SK-N-SH (cell line): ENCODE measurements around the gene ICOSLG.

ENCODE experiments used
- CHD2 ChIP-seq: fragments of 150-350 bp; IDR thresholded peaks from 2 replicates; pipeline ENCODE4 v1.6.1; 2018; ENCODE audit warnings: low read length; ENCODE audit not compliant: partially characterized antibody
- CTCF ChIP-seq: fragments of 200-600 bp; sonication (generic); IDR thresholded peaks from 2 replicates; pipeline ENCODE4 v1.6.1; 2017; ENCODE audit warnings: antibody characterized with exemption, mild to moderate bottlenecking, moderate library complexity
- EP300 ChIP-seq, 2 experiments: IDR thresholded peaks; 2 replicates each; pipeline versions ENCODE4 v1.4.0 to v1.6.1; 2012; ENCODE audit warnings: borderline replicate concordance in 1 of 2, low read depth in 1 of 2, low read length in 1 of 2
- EZH2phosphoT487 ChIP-seq: fragments of 200-600 bp; sonication (generic); IDR thresholded peaks from 2 replicates; pipeline ENCODE4 v1.6.1; 2017; ENCODE audit warnings: low read depth, mixed run types, mild to moderate bottlenecking, antibody characterized with exemption, moderate library complexity, borderline replicate concordance
- FOXJ3 ChIP-seq: sonication (generic); formaldehyde crosslinking; IDR thresholded peaks from 2 replicates; pipeline ENCODE4 v1.5.1; 2020; ENCODE audit warnings: mild to moderate bottlenecking, missing genetic modification reagents
- FOXM1 ChIP-seq: IDR thresholded peaks from 2 replicates; pipeline ENCODE4 v1.4.0; 2012; ENCODE audit warnings: low read depth, mild to moderate bottlenecking
- GATA2 ChIP-seq: sonication (generic); formaldehyde crosslinking; IDR thresholded peaks from 2 replicates; pipeline ENCODE4 v1.5.0; 2020; ENCODE audit warnings: mild to moderate bottlenecking, missing genetic modification reagents
- POLR2AphosphoS5 ChIP-seq: IDR thresholded peaks from 2 replicates; pipeline ENCODE4 v1.6.1; 2012; ENCODE audit warnings: low read depth, low read length
- RAD21 ChIP-seq: IDR thresholded peaks from 2 replicates; pipeline ENCODE4 v1.6.1; 2012; ENCODE audit warnings: mild to moderate bottlenecking, low read length
- RCOR1 ChIP-seq: fragments of 150-350 bp; IDR thresholded peaks from 2 replicates; pipeline ENCODE4 v1.6.1; 2017; ENCODE audit warnings: antibody characterized with exemption, low read length
- RFX5 ChIP-seq: IDR thresholded peaks from 2 replicates; pipeline ENCODE4 v1.6.1; 2012; ENCODE audit warnings: mild to moderate bottlenecking, improper control_type of control experiment, low read length
- TAF1 ChIP-seq: IDR thresholded peaks from 2 replicates; pipeline ENCODE4 v1.6.1; 2012; ENCODE audit warnings: low read depth, mild to moderate bottlenecking, low read length, moderate library complexity, borderline replicate concordance
- TF ChIP-seq, protein P1 (sequence below): IDR thresholded peaks from 2 replicates; pipeline ENCODE4 v1.6.1; 2012; ENCODE audit warnings: mild to moderate bottlenecking, low read depth, low read length, moderate library complexity

- TF ChIP-seq FOXM1 = no peak
- TF ChIP-seq FOXJ3 = no peak
- no peak for TF ChIP-seq GATA2
- TF ChIP-seq EP300 (IDR thresholded peaks at IDR 0.05; ENCODE audit: borderline replicate concordance in 1 of 2, low read depth in 1 of 2, low read length in 1 of 2) = no peak
- no peak for TF ChIP-seq CTCF
- no peak for TF ChIP-seq RCOR1
- no peak for TF ChIP-seq POLR2AphosphoS5
- TF ChIP-seq TAF1 = no peak
- TF ChIP-seq RFX5 = no peak
- TF ChIP-seq CHD2 = no peak
- no peak for TF ChIP-seq EZH2phosphoT487
- TF ChIP-seq, protein P1, sequence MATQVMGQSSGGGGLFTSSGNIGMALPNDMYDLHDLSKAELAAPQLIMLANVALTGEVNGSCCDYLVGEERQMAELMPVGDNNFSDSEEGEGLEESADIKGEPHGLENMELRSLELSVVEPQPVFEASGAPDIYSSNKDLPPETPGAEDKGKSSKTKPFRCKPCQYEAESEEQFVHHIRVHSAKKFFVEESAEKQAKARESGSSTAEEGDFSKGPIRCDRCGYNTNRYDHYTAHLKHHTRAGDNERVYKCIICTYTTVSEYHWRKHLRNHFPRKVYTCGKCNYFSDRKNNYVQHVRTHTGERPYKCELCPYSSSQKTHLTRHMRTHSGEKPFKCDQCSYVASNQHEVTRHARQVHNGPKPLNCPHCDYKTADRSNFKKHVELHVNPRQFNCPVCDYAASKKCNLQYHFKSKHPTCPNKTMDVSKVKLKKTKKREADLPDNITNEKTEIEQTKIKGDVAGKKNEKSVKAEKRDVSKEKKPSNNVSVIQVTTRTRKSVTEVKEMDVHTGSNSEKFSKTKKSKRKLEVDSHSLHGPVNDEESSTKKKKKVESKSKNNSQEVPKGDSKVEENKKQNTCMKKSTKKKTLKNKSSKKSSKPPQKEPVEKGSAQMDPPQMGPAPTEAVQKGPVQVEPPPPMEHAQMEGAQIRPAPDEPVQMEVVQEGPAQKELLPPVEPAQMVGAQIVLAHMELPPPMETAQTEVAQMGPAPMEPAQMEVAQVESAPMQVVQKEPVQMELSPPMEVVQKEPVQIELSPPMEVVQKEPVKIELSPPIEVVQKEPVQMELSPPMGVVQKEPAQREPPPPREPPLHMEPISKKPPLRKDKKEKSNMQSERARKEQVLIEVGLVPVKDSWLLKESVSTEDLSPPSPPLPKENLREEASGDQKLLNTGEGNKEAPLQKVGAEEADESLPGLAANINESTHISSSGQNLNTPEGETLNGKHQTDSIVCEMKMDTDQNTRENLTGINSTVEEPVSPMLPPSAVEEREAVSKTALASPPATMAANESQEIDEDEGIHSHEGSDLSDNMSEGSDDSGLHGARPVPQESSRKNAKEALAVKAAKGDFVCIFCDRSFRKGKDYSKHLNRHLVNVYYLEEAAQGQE = no peak
- no peak for TF ChIP-seq RAD21
Observed at GRCh38 chr21:44288251-44289110, 47.7 kb upstream of the ICOSLG start.
